Measurements from ENCODE around the gene ARMC10.
"Not testable (repeated sequence)": the region's sequence is repeated elsewhere in the genome, so short reads cannot be mapped to it uniquely, and the experiment has no call there.

The ARMC10 gene

DNA sequence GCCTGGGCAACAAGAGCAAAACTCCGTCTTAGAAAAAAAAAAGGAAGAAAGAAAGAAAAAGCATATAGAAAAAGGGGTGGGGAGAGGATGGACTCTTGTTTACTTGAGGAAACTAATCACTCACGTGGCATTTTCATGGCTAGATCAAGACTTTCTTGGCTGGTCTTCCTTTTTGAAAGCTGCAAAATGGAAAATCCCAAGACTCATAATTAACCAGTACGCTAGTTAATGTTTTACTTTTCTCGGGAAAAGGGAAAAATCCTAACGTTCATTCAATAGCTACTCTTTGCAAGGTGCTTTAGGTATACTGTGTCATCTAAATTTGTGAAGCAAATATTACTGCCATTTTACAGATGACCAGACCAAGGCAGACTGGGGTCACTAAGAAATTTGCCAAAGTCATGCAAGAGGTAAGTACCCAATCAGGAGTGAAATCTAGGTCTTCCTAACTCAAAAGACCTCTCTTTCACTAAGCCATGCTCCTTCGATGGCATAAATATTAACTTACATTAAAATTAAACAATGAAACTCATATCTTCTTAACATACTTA, 49.6 kb downstream of the ARMC10 start:
- no peak for DNase-seq (ENCODE audit: low read depth)

DNA sequence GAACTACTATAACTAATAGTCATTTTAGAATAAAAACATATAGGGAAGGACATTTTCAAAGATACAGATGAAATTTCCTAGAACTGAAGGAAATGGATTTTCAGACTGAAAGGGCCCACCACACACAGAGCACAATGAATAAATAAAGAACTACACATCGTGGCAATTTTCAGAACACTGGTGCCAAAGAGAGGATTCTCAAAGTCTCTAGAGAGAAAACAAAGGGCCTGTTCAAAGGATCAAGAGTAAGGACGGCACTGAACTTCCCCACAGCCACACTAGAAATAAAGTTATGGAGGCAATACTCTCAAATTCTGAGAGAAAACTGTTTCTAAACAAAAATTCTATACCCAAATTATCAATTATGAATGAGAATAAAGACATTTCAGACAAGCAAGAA, 52.1 kb downstream of the ARMC10 start:
- no peak for DNase-seq (ENCODE audit: low read depth)

DNA sequence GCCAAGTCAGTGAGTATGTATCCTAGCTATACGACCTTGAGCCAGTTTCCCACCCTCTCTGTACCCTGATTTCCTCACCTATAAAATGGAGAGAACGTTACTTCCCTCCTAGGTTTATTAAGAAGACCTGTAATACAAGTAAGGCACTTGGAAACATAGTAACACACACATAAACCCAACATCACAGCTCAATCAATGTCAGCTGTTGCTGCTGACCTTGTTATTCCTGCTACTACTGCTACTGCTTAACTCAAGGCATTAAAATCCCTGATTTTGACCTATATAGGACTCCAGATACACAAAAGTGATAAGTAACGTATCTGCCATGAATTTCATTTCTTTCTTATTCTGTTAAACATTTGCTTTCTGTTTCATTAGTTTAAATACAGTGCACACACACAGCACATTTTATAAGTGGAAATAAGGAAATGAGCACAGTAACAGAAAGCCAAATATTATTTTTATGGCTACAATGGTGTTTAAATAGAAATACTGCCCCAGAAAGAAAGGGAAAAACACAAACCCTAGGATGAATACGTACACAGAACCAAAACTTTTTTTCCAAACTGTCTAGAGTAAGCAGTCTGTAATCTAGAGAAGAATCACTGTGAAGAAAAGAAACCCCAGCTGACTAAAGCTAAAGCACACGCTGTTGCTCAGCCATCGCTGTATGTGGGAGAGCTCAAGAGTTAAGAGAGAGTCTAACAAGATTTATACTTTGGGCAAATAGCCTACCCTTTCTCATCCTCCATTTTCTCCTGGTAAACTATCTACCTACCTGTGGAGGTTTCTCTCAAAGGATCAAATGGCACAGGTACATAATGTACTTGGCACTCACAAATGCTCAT, 55.0 kb downstream of the ARMC10 start:
- no peak for DNase-seq (ENCODE audit: low read depth)

DNA sequence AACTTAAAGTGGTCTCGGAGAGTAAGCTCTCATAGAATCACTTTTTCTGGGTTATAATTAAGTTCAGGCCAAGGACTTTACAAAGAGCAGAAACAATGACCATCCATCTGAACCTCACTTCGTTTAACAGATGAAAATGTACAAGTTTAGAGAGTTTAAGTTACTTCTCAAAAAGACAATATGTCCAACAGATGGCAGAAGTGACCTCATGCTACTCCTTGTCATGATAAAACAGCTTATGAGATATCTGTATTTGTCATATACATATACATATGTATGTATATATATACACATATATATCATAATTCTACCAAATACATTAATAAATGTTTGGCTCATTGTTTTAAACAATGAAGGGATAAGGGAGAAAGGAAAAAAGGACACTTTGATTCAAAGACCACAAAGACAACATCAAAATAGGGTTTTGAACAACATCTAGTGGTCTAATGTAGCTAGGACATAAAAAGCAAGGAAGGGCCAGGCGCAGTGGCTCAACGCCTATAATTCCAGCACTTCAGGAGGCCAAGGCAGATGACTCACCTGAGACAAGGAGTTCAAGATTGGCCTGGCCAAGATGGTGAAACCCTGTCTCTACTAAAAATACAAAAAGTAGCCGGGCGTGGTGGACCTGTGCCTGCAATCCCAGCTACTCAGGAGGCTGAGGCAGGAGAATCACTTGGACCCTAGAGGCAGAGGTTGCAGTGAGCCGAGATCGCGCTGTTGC, 56.1 kb downstream of the ARMC10 start:
- no peak for DNase-seq (ENCODE audit: low read depth)

DNA sequence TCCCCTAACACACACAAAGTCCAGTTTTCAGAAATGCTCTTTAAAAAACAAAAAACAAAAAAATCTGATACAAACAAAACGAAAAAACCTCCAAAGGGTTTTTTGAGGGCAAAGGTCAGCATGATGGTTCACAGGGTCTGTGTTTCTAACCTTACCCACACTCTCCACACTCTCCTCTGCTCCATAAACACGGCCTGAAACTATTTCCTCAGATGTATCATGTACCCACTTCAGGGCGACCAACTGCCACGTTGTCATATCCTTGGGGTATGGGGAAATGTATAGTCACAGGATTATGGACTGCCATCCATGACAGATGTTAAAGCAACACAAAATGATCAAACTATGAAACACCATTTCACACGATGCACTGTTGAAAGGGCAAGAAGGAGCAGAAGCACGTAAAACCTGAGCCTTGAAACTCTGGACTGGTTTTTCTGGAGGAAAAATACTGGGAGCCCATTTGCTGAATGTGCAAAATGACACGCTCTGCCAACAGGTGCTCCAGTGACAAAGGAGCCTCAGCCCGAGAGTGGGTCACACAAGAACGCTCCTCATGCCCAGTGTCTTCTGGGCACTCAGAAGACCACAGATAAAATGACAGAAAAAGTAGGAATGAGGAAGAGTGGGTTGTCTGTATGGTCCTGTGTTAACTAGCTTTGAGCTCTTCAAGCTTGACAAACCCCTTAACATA, 58.2 kb downstream of the ARMC10 start:
- no peak for DNase-seq (ENCODE audit: low read depth)

DNA sequence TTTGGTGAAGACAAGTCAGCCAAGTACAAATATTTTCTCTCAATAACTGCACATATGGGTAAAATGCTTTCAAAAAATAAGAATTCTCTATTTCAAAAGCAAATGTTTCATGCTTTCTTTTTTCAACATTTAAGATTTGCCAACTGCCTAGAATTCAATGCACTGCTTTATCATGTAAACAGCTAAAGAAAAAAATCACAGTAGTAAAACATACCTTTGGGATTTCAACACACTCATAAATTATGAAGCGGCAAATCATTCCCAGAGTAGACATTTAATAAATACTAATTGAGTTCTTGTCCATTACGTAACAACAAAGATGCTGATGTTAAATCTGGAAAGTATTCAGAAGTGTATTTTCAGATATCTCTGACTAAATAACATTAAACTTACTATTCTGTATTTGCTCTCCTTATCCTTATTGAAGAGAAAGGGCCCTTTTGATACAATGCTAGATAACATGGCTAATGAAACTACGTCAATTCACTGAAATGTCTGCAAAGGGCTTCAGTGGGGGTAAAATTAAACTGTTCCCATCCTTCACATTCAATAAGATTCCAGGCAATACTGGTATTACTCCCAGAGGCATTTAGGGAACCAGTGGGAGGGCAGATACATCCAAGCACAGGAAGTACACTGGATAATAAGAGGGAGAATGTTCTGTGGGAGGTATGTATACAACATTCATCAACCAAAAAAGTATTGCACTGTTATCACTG, 60.1 kb downstream of the ARMC10 start:
- no peak for DNase-seq (ENCODE audit: low read depth)

DNA sequence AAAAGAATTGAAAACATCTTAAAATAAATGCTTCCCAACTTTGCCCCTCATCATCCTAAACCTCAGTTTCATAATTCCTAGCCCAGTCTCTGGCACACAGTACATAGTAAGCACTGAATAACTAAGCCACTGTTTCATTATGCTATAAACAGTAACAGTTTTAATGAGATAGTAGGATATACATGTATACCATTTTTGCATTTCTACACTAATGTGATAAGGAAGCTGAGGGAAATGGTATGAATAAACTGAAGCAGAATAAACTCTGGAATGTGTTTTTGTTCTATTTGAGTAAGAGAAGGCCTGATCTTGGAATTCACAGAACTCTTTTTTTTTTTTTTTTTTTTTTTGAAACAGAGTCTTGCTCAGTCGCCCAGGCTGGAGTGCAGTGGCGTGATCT, 65.1 kb downstream of the ARMC10 start:
- DNase-seq (ENCODE audit: low read depth): no peak

DNA sequence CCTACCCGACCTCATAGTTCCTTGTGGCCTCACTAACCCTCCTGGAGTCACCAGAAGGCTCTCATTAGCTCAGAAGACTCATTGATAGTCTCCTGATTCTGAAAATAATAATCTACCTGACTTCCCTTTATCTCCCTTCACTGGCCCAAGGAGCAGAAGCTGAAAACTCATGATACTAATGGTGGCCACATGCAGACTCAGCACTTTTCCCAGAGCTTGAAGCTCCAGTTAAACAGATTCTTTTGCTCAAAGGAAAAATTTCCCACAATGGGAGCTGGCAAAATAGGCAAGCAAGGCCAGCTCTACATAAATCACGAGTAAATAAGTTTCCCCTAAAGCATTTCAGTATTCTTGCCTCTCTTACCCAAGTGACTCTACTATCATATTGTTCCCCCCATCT, 65.7 kb downstream of the ARMC10 start:
- DNase-seq (ENCODE audit: low read depth): no peak

DNA sequence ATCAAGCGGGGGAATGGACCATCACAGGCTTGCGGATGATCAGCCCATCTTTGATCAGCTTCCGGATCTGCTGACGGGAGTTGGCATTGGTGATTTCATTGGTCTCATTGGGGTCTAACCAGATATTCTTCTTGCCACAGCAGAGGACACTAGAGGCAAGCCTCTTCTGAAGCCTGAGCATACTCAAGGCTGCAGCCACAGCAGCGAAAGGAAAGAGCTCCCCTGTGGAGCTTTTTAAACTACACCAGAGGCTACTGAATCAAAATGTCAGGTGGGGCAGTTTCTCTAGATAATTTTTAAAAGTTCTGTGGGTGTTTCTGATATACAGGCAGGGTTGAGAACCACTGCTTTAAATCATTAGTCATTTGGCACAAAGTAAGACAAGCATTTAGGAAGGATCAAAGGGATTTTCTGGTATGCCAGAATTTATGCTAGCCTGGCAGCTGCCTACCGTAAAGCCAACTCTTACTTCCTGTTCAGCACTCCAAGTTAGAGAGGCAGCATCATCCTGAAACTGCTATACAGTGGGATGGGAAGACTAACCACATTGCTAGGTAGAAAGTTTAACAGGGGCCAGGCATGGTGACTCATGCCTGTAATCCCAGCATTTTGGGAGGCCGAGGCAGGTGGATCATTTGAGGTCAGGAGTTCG, 66.9 kb downstream of the ARMC10 start:
- no peak for DNase-seq (ENCODE audit: low read depth)

DNA sequence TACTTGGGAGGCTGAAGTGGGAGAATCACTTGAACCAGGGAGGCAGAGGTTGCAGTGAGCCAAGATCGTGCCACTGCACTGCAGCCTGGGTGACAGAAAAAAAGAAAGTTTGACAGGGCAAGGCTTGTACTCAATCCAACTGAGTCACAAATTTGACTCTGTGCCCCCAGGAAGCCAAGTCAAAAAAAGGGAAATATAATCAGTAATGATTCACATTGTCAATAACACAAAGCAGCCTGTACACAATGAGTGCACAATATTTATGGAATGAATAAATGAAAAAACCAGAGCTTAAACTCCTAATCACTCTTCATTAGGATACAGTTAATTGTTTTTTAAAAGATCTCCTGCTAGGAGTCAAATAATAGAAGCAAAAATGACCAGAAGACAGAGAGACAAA, 67.6 kb downstream of the ARMC10 start:
- DNase-seq (ENCODE audit: low read depth): no peak

DNA sequence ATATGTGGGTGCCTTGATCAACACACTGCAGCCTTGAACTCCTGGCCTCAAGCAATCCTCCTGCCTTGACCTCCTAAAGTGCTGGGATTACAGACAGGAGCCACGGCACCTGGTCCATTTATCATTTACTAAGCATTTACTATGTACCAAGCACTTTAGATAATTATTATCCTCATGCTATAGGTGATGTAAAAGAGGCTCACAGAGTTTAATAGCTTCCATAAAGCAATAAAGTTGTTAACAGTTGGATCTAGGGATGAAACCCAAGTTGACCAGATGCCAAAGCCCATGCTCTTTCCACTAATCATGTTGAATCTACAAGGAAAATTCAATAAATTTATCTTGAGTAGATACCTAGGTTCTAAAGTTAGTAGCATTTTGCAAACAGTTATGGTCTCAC, 68.9 kb downstream of the ARMC10 start:
- DNase-seq (ENCODE audit: low read depth): no peak

DNA sequence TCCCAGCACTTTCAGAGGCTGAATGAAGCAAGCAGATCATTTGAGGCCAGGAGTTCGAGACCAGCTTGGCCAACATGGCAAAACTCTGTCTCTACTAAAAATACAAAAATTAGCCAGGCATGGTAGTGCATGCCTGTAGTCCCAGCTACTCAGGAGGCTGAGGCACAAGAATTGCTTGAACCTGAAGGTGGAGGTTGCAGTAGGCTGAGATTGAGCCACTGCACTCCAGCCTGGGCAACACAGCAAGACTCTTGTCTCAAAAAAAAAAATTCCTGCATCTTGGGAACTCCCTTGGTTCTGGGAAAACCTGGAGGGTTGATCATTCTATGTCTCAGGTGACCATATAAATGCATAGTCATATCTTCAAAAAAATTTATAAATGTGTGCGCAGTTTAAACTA, 69.8 kb downstream of the ARMC10 start:
- not testable (repeated sequence) for DNase-seq (ENCODE audit: low read depth)

DNA sequence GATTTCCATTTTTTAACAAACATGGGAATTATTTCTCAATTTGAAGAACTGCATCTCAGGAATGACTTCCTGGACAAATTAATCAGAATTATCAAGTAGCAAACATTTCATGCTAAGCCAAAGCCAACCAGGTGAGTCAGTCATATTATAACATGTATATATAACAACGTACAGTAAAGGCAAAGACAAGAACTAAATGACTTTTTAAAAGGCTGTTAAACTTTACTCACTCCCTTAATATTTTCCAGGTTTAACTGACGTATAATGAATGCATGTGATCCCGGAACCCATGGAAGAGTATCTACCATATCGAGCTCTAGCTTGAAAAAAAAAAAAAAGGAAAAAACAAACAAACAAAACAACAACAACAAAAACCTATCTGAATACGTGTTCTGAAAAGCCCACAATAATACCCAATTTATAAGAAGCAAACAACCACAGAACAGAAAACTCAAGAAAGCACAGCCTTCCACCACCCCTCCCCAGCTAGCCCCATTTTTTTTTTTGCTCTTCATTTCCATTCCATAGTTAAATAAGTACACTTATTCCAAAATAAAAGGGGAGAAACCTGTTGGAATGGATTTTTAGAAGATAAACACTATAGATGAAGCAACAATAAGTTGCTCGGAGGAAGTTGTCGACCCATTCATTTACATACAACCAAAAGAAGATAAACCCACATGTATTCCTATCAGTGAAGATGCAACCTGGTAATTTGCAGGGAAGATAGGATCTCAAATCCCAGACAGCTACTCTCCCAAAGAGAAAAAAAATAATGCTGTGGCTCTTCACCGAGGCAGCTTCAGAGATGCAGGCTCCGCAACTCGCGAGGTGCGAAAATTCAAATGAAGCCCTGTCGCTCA, 73.4 kb downstream of the ARMC10 start:
- no peak for DNase-seq (ENCODE audit: low read depth)
